ENCODE results near the gene OPHN1.

DNA sequence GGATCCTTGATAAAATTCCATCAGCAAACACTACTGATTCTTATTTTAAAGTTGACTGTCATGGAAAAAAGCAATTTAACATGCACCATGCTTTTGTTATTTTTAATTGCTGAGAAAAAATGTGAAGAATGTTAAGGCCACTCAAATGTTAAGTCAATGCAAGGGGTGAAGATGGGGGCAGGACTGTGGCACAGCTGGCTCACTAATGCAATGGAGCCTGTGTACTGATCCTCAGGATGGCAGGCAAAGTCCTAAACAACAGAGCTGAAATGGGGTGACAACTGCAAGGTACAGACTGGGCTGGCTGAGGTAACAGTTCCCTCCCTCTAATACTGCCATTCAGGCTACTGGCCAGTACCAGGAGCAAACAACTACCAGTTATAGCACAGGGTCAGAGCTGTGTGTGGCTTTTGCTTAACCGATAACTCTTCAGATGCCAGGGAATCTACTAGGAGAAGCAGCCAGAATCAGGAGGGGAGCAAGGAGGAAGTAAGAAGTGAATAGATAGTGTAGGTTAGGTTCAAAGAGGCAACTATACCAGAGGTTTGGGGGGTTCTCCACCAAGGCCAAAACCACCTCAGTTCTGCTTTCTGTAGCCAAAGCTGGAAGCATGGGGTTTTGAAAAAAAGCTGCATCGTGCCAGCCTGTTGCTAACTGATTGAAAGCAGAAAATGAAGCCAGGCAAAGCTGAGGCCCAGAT is 372.6 kb downstream of the OPHN1 start:
- TF ChIP-seq POLR2A (IDR thresholded peaks at IDR 0.05) (no peak), CTCF (IDR thresholded peaks at IDR 0.05) (no peak), POLR2AphosphoS5 (IDR thresholded peaks at IDR 0.05) (no peak), EP300 (IDR thresholded peaks at IDR 0.05) (no peak)
